ENCODE measurements around the gene SPATA31A3.
"Not testable (repeated sequence)": the region's sequence is repeated elsewhere in the genome, so short reads cannot be mapped to it uniquely, and the experiment has no call there.

SPATA31A3 gene

DNA sequence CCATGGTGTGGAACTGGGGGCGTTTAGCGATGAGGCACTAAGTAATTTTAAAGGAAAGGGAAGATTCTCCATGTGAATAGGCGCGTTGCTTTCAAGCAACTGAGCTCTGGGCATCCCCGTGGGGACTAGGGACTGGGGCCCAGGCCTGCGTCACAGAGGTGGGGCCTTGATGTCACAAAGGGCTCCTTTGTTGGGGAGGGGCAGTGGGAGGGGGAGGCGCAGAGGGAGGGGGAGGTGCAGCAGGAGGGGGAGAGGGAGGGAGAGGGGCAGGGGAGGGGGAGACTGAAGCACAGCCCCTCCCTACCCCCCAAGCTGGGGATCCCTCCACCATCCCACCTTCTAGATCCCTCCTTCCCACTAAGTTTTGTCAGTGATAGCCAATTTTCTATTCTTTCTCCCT is at the start of gene SPATA31A3:
Gene SPATA31A3 (minus strand): TSS at position 101 of the 400 bp plus-strand sequence. CDS start 29 bp downstream, at position 72.
- DNase-seq (ENCODE audit: low spot score) = not testable (repeated sequence)

DNA sequence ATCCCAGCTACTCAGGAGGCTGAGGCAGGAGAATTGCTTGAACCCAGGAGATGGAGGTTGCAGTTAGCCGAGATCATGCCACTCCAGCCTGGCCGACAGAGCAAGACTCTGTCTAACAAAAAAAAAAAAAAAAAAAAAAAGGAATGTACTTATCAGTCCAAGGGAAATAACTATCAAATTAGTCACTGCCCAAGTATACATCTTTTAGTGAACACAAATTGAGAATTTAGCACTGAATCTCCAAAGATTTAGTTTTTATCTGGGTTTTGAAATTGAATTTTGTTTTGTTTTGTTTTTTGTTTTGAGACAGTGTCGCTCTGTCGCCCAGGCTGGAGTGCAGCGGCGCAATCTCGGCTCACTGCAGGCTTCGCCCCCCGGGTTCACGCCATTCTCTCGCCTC is 39.8 kb downstream of the SPATA31A3 start:
- DNase-seq (ENCODE audit: low spot score) = peak; percentile 1

DNA sequence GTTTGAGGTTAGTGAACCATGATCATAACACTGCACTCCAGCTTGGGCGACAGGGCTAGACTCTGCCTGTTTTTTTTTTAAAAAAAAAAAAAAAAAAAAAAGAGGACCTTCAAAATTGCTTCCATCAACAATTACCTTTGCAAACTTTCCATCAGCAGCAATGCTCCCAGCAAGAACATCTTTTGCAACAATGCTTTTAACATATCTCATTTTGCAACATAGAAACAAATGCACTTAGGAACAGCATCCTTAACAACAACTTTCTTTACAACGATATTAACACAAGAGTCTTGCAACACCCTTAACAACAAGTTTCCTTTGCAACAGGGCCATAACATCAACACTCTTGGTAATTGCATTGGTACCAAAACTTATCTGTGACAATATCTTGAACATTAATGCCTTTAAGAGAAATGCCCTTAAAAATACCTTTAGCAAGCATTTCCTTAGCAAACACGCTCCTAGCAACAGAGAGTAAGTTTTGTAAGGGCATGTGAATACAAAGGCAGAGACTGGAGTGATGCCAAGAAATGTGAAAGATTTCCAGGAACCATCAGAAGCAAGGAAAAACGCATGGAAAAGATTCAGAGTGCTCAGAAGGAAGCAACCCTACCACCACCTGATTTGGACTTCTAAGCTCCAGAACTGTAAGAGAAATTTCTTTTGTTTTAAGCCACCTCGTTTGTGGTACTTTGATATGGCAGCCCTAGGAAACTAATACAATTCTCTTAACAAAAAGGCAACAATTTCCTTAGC is 49.8 kb downstream of the SPATA31A3 start:
- peak; percentile 1 for DNase-seq (ENCODE audit: low spot score)

DNA sequence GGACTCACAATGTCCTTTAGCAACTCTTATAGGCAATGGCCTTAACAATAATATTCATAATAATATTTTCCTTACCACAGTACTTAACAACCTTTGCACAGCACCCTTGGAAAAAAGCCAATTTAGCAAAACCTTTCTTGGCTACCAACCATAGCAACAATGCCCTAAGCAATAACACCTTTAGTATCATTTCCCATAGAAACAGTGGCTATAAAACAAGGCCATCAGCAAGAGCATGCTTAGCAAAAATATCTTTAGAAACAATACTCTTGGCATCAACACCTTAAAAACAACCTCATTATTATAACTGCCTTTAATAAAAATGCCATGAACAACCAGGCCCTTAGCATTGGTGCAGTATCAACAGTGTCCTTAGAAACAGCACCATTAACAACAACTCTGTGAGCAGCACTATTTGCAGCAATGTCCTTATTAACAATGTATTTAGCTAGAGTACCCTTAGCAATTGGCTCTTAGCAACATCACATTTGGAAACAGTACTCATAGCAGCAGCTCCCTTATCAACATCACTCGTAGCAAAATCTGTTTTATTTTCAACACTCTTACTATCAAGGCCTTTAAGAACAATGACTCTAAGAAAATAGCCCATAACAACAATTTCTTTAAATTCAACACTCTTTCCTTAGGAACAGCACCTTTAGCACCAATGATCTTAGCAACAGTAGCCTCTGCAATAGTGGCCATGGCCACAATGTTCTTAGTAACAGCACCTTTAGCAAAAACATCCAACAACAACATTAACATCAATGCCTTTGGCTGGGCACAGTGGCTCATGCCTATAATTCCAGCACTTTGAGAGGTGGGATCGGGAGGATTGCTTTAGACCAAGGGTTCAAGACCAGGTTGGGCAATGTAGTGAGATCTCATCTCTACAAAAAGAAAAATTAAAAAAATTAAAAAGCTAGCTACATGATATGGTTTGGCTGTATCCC is 52.2 kb downstream of the SPATA31A3 start:
- DNase-seq (ENCODE audit: low spot score) = not testable (repeated sequence)

DNA sequence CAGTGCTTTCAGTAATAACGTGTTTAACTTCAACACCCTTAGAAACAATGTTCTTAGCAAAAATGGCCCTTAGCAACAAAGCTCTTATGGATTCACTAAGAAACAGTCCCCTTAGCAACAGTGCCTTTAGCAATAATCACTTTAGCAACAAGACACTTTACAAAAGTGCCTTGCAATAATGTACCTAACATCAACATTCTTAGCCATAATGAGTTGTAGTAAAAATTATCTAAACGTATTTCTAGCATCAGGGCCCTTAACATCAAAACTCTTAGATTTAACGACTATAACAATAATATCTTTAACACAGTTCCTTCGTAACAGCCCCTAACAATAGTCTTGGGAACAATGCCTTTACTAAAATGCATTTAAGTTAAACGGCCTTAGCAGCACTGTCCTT is 54.0 kb downstream of the SPATA31A3 start:
- not testable (repeated sequence) for DNase-seq (ENCODE audit: low spot score)

DNA sequence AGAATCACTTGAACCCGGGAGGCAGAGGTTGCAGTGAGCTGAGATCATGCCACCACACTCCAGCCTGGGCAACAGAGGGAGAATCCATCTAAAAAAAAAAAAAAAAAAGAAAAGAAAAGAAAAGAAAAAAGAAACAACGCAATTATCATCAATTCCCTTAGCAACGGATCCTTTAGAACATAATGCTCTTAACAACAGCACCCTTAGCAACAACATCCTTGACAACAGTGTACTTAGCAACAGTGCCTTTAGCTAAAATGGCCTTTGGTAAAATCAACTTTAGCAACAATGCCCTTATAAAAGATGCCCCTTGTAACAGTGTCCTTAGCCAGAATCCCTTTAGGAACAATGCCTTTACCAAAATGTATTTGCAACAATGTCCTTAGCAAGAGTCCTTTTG is 54.7 kb downstream of the SPATA31A3 start:
- DNase-seq (ENCODE audit: low spot score) = not testable (repeated sequence)

Measured in kidney tubule cell (primary cell).